ENCODE results near the gene POLR1H. TPM values are rescaled to one million over a fixed set of nuclear protein-coding genes. Genes with fewer than 3 reads are reported as not detected.

The POLR1H gene
- total and polyA plus RNA-seq, 2 experiments from 2014 or later = 28.1 to 93.6 TPM

DNA sequence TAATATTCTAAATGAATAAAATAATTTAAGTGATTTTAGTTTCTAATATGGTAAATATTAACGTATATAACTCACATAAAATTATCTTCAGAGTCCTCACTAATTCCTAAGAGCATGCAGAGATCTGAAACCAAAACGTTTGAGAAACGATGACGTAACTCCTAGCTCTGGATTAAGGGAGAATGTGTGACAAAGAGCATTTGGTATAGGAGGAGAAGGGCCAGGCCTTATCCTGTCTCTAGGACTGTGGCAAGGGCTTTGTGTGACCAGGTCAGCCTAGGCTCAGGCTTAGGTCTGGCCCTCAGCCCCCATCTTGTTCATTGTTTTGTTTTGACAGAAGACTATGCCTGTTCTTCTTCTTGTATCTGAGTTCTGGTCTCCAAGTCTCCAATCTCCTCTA, 19.2 kb upstream of the POLR1H start:
- Histone ChIP-seq H3K4me2 (no peak overlapping the region), H3K4me1 (ENCODE audit: insufficient read depth) (no peaks in the 10 kb centered on the region), H4K20me1 (replicated peaks; ENCODE audit: insufficient read depth) (no peaks in the 10 kb centered on the region; the same call in 1 of the 2 replicates), H3K9me2 (ENCODE audit: insufficient read depth) (no peaks in the 10 kb centered on the region), H3K27me3 (ENCODE audit: insufficient read depth) (no peaks in the 10 kb centered on the region), H3K4me3 (no peak overlapping the region), H3K79me2 (replicated peaks; ENCODE audit: insufficient read depth) (no peaks in the 10 kb centered on the region), H3K27ac (ENCODE audit: low read depth) (no peak overlapping the region), H3F3A (replicated peaks; ENCODE audit: low read depth) (no peaks in the 10 kb centered on the region), H3K36me3 (ENCODE audit: insufficient read depth) (no peaks in the 10 kb centered on the region), H2AFZ (no peak overlapping the region)
- Mint-ChIP-seq H3K9me3 (no peaks in the 10 kb centered on the region), H3K27ac (no peak overlapping the region), H3K36me3 (ENCODE audit: low read depth) (no peaks in the 10 kb centered on the region), H3K4me3 (no peak overlapping the region), H3K27me3 (ENCODE audit: insufficient read depth, low read depth, poor library complexity) (no peaks in the 10 kb centered on the region), H3K4me1 (no peaks in the 10 kb centered on the region)
- DNase-seq (ENCODE audit: low spot score) (no peak), ATAC-seq (no peak)
- TF ChIP-seq ZNF331 (CRISPR knock-in tag; IDR thresholded peaks at IDR 0.05; ENCODE audit: low read depth) (no peak), POLR2AphosphoS5 (IDR thresholded peaks at IDR 0.05; ENCODE audit: low read depth) (no peak), CREB1 (CRISPR knock-in tag; IDR thresholded peaks at IDR 0.05; ENCODE audit: low read depth) (no peak), EZH2phosphoT487 (IDR thresholded peaks at IDR 0.05; ENCODE audit: unreplicated experiment) (no peak), ZNF114 (CRISPR knock-in tag; IDR thresholded peaks at IDR 0.05) (no peak), NANOG (IDR thresholded peaks at IDR 0.05; ENCODE audit: borderline replicate concordance) (no peak)
- TF ChIP-seq, protein P1, sequence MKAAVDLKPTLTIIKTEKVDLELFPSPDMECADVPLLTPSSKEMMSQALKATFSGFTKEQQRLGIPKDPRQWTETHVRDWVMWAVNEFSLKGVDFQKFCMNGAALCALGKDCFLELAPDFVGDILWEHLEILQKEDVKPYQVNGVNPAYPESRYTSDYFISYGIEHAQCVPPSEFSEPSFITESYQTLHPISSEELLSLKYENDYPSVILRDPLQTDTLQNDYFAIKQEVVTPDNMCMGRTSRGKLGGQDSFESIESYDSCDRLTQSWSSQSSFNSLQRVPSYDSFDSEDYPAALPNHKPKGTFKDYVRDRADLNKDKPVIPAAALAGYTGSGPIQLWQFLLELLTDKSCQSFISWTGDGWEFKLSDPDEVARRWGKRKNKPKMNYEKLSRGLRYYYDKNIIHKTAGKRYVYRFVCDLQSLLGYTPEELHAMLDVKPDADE (IDR thresholded peaks at IDR 0.05) = no peak
- TF ChIP-seq, protein P2, sequence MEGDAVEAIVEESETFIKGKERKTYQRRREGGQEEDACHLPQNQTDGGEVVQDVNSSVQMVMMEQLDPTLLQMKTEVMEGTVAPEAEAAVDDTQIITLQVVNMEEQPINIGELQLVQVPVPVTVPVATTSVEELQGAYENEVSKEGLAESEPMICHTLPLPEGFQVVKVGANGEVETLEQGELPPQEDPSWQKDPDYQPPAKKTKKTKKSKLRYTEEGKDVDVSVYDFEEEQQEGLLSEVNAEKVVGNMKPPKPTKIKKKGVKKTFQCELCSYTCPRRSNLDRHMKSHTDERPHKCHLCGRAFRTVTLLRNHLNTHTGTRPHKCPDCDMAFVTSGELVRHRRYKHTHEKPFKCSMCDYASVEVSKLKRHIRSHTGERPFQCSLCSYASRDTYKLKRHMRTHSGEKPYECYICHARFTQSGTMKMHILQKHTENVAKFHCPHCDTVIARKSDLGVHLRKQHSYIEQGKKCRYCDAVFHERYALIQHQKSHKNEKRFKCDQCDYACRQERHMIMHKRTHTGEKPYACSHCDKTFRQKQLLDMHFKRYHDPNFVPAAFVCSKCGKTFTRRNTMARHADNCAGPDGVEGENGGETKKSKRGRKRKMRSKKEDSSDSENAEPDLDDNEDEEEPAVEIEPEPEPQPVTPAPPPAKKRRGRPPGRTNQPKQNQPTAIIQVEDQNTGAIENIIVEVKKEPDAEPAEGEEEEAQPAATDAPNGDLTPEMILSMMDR (conservative IDR thresholded peaks at IDR 0.05; ENCODE audit: low read depth in 2 of 2) = no peak
- TF ChIP-seq, protein P3, sequence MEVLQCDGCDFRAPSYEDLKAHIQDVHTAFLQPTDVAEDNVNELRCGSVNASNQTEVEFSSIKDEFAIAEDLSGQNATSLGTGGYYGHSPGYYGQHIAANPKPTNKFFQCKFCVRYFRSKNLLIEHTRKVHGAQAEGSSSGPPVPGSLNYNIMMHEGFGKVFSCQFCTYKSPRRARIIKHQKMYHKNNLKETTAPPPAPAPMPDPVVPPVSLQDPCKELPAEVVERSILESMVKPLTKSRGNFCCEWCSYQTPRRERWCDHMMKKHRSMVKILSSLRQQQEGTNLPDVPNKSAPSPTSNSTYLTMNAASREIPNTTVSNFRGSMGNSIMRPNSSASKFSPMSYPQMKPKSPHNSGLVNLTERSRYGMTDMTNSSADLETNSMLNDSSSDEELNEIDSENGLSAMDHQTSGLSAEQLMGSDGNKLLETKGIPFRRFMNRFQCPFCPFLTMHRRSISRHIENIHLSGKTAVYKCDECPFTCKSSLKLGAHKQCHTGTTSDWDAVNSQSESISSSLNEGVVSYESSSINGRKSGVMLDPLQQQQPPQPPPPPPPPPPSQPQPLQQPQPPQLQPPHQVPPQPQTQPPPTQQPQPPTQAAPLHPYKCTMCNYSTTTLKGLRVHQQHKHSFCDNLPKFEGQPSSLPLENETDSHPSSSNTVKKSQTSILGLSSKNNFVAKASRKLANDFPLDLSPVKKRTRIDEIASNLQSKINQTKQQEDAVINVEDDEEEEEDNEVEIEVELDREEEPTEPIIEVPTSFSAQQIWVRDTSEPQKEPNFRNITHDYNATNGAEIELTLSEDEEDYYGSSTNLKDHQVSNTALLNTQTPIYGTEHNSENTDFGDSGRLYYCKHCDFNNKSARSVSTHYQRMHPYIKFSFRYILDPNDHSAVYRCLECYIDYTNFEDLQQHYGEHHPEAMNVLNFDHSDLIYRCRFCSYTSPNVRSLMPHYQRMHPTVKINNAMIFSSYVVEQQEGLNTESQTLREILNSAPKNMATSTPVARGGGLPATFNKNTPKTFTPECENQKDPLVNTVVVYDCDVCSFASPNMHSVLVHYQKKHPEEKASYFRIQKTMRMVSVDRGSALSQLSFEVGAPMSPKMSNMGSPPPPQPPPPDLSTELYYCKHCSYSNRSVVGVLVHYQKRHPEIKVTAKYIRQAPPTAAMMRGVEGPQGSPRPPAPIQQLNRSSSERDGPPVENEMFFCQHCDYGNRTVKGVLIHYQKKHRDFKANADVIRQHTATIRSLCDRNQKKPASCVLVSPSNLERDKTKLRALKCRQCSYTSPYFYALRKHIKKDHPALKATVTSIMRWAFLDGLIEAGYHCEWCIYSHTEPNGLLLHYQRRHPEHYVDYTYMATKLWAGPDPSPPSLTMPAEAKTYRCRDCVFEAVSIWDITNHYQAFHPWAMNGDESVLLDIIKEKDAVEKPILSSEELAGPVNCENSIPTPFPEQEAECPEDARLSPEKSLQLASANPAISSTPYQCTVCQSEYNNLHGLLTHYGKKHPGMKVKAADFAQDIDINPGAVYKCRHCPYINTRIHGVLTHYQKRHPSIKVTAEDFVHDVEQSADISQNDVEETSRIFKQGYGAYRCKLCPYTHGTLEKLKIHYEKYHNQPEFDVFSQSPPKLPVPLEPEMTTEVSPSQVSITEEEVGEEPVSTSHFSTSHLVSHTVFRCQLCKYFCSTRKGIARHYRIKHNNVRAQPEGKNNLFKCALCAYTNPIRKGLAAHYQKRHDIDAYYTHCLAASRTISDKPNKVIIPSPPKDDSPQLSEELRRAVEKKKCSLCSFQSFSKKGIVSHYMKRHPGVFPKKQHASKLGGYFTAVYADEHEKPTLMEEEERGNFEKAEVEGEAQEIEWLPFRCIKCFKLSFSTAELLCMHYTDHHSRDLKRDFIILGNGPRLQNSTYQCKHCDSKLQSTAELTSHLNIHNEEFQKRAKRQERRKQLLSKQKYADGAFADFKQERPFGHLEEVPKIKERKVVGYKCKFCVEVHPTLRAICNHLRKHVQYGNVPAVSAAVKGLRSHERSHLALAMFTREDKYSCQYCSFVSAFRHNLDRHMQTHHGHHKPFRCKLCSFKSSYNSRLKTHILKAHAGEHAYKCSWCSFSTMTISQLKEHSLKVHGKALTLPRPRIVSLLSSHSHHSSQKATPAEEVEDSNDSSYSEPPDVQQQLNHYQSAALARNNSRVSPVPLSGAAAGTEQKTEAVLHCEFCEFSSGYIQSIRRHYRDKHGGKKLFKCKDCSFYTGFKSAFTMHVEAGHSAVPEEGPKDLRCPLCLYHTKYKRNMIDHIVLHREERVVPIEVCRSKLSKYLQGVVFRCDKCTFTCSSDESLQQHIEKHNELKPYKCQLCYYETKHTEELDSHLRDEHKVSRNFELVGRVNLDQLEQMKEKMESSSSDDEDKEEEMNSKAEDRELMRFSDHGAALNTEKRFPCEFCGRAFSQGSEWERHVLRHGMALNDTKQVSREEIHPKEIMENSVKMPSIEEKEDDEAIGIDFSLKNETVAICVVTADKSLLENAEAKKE (CRISPR knock-in tag; IDR thresholded peaks at IDR 0.05) = no peak

All from GM23338 (cell line).